Neuron (in vitro differentiated cells): Measurements from ENCODE around the gene PGS1.
A peak's percentile ranks its signal among the peaks of the same experiment; 100 is the strongest.

Experiments used
- H2AFZ ChIP-seq: one replicate; pipeline ENCODE4 v1.6.1; 2013; ENCODE audit warnings: low read depth, mild to moderate bottlenecking, inconsistent platforms, low read length, moderate library complexity
- H3K27me3 ChIP-seq: one replicate; pipeline ENCODE4 v1.6.1; 2013; ENCODE audit warnings: low read length; ENCODE audit not compliant: insufficient read depth
- H3K36me3 ChIP-seq: one replicate; pipeline ENCODE4 v1.6.1; 2013; ENCODE audit warnings: low read length; ENCODE audit not compliant: insufficient read depth
- H3K4me1 ChIP-seq: one replicate; pipeline ENCODE4 v1.6.1; 2013; ENCODE audit warnings: low read length; ENCODE audit not compliant: insufficient read depth
- H3K4me3 ChIP-seq: 2 replicates; pipeline ENCODE4 v1.5.1; 2013; ENCODE audit warnings: mild to moderate bottlenecking, low read length, moderate library complexity
- H3K9me3 ChIP-seq: one replicate; pipeline ENCODE4 v1.6.1; 2013; ENCODE audit warnings: low read length

PGS1 gene

DNA sequence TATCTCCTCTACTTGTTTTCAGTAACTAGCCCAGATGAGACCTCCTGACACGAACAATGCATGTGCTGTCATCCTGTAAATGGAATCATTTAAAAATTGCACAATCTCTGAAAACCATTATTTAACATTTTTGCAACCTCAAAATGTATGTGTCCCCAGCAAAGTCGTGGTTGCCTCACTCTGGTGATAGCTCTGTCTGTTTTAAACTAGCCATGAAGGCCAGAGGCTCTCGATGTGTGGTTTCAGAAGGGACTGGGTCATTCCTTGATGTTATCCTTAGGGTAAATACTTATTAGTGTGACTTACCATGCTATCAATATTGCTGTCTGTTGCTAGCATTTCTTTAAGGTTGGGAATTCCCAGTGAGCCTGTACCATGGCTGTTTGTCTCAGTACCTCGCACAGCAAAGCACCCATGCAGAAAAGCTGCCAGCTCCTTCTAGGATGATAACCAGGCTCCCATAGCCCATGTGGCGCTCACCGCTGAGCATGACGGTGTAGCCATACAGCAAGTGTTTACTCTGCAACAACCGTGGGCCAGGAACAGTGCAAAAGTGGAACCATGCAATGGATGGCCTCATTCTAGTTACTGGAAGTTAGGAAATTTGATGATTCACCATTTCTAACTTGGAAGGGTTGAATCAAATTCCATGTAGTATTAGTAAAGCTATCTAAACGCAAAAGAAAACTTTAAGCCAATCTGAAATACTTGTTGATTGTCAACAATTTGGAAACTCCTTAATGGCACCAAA lies 2.9 kb upstream of the PGS1 start:
- no peaks in the 10 kb centered on the region for H3K9me3 ChIP-seq
- no peak overlapping the region for H2AFZ ChIP-seq
- H3K36me3 ChIP-seq: peaks cover 3% of the 10 kb centered on the region
- H3K4me1 ChIP-seq: peaks cover 44% of the 10 kb centered on the region
- no peaks in the 10 kb centered on the region for H3K27me3 ChIP-seq
- H3K4me3 ChIP-seq: no peak overlapping the region

DNA sequence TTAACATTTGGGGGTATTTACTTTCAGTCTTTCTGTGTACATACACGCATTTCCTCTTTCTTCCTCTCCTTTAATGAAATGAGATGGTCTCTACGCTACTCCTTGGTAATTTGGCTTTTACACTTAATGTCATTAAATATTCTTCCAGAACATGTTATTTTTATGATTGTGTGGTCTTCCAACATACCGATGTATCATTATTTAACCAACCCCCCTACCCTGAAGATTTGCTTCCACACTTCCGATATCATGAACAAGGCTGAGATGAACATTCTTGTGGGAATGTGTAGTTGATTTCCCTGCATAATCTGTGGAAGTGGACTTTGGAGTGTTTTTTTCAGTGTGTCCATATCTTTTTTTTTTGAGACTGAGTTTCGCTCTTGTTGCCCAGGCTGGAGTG lies 2.3 kb upstream of the PGS1 start:
- Histone ChIP-seq H2AFZ (no peak overlapping the region), H3K4me3 (no peak overlapping the region), H3K27me3 (no peaks in the 10 kb centered on the region), H3K36me3 (peaks cover 6% of the 10 kb centered on the region), H3K9me3 (no peaks in the 10 kb centered on the region), H3K4me1 (peaks cover 44% of the 10 kb centered on the region)

DNA sequence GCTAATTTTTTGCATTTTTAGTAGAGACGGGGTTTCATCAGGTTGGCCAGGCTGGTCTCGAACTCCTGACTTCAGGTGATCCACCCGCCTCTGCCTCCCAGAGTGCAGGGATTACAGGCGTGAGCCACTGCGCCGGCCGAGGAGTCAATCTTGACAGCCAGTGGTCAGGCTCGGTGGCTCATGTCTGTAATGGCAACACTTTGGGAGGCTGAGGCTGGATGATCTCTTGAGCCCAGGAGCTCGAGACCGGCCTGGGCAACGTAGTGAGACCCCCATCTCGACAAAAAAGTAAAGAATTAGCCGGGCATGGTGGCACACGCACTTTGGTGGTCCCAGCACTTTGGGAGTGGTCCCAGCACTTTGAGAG lies 608 bp upstream of the PGS1 start:
- no peaks in the 10 kb centered on the region for H3K9me3 ChIP-seq
- H3K4me3 ChIP-seq: no peak overlapping the region
- H3K36me3 ChIP-seq: peaks cover 13% of the 10 kb centered on the region
- H2AFZ ChIP-seq: peak overlapping the region; percentile 91
- no peaks in the 10 kb centered on the region for H3K27me3 ChIP-seq
- peaks cover 51% of the 10 kb centered on the region for H3K4me1 ChIP-seq

DNA sequence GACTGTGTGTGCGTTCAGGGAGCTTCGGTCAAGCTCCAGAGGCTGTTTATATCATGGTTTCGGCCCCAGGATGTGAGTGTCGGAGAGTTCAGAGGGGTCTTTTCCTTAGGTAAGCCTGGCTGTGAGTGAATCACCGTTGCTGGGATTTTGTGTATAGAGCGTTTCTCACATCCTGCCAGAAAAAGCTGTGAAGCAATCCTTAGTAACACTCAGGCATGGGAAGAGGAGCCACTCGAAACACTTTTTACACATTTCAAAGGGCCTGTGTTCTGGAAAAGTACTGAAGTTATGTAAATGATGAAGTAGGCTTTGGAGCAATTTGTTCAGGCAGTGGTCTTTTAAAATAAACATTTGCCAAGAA lies 662 bp downstream of the PGS1 start:
- H3K9me3 ChIP-seq: no peaks in the 10 kb centered on the region
- H3K4me3 ChIP-seq: peak overlapping the region; percentile 92
- no peaks in the 10 kb centered on the region for H3K27me3 ChIP-seq
- peaks cover 16% of the 10 kb centered on the region for H3K36me3 ChIP-seq
- peaks cover 46% of the 10 kb centered on the region for H3K4me1 ChIP-seq
- H2AFZ ChIP-seq: peak overlapping the region; percentile 91

DNA sequence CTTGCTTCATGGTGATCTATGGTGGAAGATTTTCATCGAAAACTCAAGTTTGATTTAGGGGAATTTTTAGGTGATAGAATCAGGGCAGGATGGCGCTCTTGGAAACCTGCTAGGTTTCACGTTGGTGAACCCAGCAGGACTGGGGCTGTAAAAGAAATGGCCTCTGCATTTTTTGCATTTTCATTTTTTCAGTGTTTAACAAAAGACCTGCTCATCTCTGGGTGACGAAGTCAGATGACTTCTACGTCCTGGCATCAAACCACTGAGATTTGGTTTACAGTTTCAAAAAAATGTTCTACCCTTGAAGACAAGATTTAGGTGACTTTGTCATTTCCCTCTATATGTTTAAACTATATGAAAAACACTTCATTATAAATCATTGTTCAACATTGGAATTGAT lies 1.9 kb downstream of the PGS1 start:
- H3K27me3 ChIP-seq: no peaks in the 10 kb centered on the region
- H3K36me3 ChIP-seq: peaks cover 16% of the 10 kb centered on the region
- H3K4me1 ChIP-seq: peaks cover 33% of the 10 kb centered on the region
- no peak overlapping the region for H3K4me3 ChIP-seq
- no peaks in the 10 kb centered on the region for H3K9me3 ChIP-seq
- H2AFZ ChIP-seq: no peak overlapping the region

DNA sequence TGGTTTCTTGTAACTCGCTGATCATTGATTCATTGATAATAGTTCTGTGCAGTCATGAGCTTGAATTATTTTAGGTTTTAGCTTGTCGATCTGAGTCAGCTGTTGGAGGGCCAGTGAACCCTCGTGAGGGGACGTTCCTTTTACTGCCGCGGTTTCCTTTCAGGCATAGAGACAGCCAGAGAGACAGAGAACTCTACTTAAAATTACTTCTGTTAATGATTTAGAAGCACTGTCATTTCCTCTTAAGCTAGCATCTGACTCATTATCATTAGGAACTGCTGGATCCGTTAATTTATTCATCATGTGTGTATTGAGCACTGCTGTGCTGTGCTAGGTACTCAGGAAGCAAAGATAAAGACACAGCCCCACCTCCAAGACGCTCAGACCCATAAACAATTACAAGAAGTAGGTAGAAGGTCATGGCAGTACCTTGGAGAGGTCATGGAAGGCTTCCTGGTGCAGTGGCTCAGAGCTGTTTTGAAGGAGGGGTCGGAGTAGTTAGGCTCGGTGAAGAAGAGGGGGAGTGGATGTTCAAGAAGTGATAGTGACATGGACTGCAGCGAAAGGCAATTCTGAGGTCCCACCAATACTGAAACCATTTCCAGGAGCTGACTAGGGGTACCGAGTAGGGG lies 3.3 kb downstream of the PGS1 start:
- Histone ChIP-seq H3K9me3 (no peaks in the 10 kb centered on the region), H3K4me3 (no peak overlapping the region), H2AFZ (no peak overlapping the region), H3K4me1 (peaks cover 31% of the 10 kb centered on the region), H3K27me3 (no peaks in the 10 kb centered on the region), H3K36me3 (peaks cover 16% of the 10 kb centered on the region)

DNA sequence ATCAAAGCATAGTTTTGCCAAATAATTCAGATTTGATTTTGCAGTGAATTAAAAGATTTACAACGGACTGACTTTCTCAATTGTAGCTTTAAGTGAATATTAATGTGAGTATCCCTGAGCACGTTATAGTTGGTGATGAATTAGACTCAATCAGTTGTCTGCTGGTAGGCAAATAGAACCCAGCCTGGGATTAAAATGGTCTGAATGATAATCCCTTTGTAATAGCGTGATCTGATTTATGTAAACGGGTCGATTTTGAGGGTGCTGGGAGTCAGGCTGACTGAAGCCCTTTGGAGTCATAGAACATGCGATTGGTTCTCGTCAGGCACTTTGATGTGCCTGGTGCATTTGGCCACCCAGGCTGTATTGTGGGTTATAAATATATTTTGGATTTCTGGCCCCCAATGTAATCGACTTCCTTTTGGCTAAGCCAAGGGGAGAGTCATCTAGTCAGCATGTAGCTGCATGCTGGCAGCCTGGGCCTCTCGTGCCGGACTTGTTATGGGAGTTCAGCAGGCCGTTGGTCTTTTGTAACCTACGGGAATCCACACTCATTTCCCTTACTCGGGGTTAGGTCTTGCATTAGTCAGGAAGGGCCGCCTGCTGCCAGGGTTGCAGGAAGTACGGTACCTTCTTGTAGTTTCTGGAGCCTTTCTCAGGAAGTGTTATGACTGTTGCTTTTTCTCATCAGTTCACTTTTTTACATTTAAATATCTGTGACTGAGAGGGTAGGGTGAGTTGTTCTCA lies 5.4 kb downstream of the PGS1 start:
- Histone ChIP-seq H3K36me3 (peaks cover 16% of the 10 kb centered on the region), H3K4me3 (no peak overlapping the region), H2AFZ (no peak overlapping the region), H3K4me1 (peaks cover 27% of the 10 kb centered on the region), H3K9me3 (no peaks in the 10 kb centered on the region), H3K27me3 (no peaks in the 10 kb centered on the region)

DNA sequence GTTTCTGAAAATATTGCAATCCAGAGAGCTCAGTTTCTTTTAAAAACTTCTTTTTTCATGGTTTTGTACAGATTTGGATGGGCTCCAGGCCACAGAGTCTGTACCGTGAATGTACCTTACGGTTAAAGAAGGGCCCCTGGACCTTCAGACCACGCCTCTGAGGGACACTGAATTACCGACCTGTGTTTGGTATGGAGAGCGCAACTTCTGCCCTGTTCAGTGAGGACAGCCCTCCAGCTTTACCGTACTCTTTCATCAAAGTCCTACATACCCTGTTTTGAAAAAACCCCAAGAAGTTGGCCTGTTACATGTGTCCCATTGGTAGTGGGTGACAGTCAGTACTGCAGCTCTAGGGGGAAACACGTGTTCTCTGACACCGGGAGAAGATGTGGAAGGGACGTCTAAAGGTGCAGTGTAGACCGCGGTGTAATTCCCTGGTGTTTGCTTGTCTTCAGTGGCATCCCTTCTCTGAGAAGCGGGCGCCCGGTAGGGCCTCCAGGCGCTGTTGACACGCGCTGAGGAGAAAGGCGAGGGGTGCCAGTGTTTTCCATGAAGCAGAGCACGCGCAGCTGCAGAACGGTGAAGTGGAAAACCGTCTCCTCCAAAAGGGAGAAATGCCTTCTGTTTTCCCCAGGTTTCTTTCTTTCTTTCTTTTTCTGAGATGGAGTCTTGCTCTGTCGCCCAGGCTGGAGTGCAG lies 6.2 kb downstream of the PGS1 start:
- Histone ChIP-seq H3K36me3 (peaks cover 16% of the 10 kb centered on the region), H3K27me3 (no peaks in the 10 kb centered on the region), H3K4me3 (no peak overlapping the region)

DNA sequence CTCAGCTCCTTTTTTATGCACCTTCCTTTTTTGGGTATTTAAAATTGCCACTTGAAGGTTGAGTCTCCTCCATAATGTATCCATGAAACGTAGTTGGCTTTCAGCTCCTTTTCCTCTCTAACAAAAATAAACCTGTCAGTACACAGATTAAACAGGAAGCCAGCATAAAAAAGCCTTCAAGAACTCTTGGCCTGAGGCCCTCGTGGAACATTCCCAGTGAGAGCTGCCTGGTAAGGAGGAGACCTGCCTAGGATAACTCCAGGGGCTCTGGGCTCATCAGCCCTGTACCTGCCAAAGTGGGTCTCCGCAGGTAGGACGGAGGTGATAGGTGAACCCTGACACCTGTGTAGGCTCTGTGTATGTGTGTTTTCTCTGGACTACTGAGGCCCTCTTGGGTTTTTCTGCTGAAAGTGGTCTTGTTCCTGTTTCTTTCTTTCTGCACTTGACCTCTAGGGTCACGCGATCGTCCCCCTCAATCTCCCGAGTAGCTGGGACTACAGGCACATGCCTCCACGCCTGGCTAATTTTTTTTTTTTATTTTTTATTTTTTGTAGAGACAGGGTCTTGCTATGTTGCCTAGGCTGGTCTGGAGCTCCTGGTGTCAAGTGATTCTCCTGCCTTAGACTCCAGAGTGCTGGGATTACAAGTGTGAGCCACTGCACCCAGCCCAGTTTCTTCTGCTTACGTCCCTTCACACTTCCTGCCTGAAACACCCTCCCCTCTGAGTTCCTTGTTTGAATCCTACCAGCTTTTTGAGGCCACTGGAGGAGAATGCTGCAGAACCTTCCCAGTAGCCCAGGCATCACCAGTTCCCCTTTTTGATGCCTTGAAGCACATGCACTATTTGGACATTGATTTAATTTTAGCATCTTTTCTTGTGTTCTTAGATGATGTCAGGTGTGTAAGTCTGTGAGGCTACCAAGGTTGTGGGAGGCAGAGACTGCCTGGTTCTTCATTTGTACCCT lies 9.8 kb downstream of the PGS1 start:
- H3K4me1 ChIP-seq: no peaks in the 10 kb centered on the region
- H3K4me3 ChIP-seq: no peak overlapping the region
- peaks cover 11% of the 10 kb centered on the region for H3K36me3 ChIP-seq
- H2AFZ ChIP-seq: no peak overlapping the region
- H3K27me3 ChIP-seq: no peaks in the 10 kb centered on the region
- H3K9me3 ChIP-seq: no peaks in the 10 kb centered on the region

More for the DNA sequence above, 6.2 kb downstream of the PGS1 start:
- H3K9me3 ChIP-seq: no peaks in the 10 kb centered on the region
- H3K4me1 ChIP-seq: peaks cover 20% of the 10 kb centered on the region
- H2AFZ ChIP-seq: no peak overlapping the region

DNA sequence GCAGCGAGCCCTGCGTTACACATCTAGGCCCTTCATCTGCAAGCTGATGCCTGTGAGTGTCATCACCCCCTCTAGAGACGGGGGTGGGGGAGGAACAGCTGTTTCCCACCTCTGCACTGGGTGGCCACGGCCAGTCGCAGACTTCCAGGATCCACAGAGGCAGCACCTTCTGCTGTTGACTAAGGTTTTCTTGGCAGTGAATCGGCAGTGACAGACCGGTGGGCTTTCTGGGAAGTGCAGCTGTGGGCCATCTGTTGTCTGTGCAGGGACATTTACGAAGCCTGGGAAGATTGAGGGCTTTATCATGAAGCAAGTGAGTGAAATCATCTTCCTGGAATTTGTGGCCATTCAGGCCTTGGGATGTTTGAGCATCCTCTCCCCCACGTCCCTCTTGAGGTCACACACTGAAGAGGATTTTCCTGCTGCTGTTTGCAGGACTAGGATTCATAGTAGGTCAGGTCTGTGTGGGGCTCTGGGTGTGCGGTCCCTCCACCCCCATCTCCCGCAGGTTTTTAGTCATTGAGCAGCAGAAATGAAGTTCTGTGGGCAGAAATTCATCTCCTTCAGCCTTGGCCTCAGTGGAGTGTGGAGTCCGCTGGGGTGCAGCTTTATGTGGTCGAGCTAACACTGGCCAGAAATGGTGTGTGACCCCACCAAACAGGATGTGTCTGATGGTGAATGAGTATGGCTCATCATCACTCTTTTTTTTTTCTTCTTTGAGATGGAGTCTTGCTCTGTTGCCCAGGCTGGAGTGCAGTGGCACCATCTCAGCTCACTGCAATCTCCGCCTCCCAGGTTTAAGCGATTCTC lies 12.0 kb downstream of the PGS1 start:
- Histone ChIP-seq H3K4me1 (no peaks in the 10 kb centered on the region), H3K27me3 (no peaks in the 10 kb centered on the region), H2AFZ (no peak overlapping the region), H3K9me3 (no peaks in the 10 kb centered on the region), H3K36me3 (peaks cover 15% of the 10 kb centered on the region), H3K4me3 (no peak overlapping the region)

DNA sequence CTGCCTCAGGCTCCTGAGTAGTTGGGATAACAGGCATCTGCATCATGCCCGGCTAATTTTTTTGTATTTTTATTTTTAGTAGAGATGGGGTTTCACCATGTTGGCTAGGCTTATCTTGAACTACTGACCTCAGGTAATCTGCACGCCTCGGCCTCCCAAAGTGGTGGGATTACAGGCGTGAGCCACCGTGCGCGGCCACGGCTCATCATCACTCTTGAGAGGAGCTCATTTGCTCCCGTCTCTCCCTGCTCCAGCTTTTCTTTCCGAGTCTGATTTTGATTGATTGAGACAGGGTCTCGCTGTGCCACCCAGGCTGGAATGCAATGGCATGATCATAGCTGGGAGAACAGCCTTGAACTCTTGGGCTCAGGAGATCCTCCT lies 12.6 kb downstream of the PGS1 start:
- no peaks in the 10 kb centered on the region for H3K27me3 ChIP-seq
- H3K4me1 ChIP-seq: no peaks in the 10 kb centered on the region
- peaks cover 20% of the 10 kb centered on the region for H3K36me3 ChIP-seq
- no peak overlapping the region for H3K4me3 ChIP-seq
- H3K9me3 ChIP-seq: no peaks in the 10 kb centered on the region
- H2AFZ ChIP-seq: no peak overlapping the region

DNA sequence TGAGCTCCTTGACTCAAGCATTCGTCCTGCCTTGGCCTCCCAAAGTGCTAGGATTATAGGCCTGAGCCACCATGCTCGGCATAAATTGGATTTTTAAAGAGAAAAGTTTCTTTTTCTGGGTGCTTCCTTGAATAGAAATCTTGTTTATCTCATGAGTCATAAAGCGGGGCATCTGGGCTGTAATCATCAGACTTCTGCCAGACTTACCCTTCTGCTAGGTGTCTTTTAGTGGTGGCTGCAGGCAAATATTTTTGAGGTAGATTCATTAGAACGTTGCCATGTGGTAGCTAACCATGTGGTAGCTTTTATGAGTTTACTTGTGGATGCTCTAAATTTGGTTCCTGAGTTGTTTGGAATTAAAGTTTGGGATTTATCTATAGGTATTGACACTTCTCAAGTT lies 13.4 kb downstream of the PGS1 start:
- Histone ChIP-seq H3K36me3 (peaks cover 25% of the 10 kb centered on the region), H3K4me3 (no peak overlapping the region), H3K27me3 (no peaks in the 10 kb centered on the region)

More for the DNA sequence above, 13.4 kb downstream of the PGS1 start:
- Histone ChIP-seq H2AFZ (no peak overlapping the region), H3K4me1 (no peaks in the 10 kb centered on the region), H3K9me3 (no peaks in the 10 kb centered on the region)
